Smooth muscle cell (in vitro differentiated cells): ENCODE results near the gene LIN28B. TPM values are rescaled to one million over a fixed set of nuclear protein-coding genes. Genes with fewer than 3 reads are reported as not detected.

Source experiments
- DNase-seq: peaks from one replicate; lab custom pipeline; 2025; ENCODE audit not compliant: unreplicated experiment; lab: John Stamatoyannopoulos, UW
- H2AFZ ChIP-seq: fragments of 200-600 bp; sonication (generic); 2 replicates; pipeline ENCODE4 v1.6.0; 2016; ENCODE audit warnings: antibody characterized with exemption, low read depth, mild to moderate bottlenecking
- H3F3A ChIP-seq: fragments of 200-600 bp; sonication (generic); 2 replicates; pipeline ENCODE4 v1.6.0; 2017; ENCODE audit warnings: antibody characterized with exemption, low read depth
- H3K27ac ChIP-seq: fragments of 200-600 bp; sonication (generic); 2 replicates; pipeline ENCODE4 v1.5.1; 2016; ENCODE audit warnings: low read depth, mild to moderate bottlenecking
- H3K27me3 ChIP-seq: fragments of 200-600 bp; sonication (generic); 2 replicates; pipeline ENCODE4 v1.6.1; 2016; ENCODE audit warnings: low read depth, mild to moderate bottlenecking
- H3K36me3 ChIP-seq: fragments of 200-600 bp; sonication (generic); 2 replicates; pipeline ENCODE4 v1.5.1; 2016; ENCODE audit warnings: low read depth
- H3K4me1 ChIP-seq: fragments of 200-600 bp; sonication (generic); 2 replicates; pipeline ENCODE4 v1.5.1; 2016; ENCODE audit warnings: low read depth
- H3K4me2 ChIP-seq: fragments of 200-600 bp; sonication (generic); 2 replicates; pipeline ENCODE4 v1.6.0; 2016; ENCODE audit warnings: mild to moderate bottlenecking
- H3K4me3 ChIP-seq: fragments of 200-600 bp; sonication (generic); 2 replicates; pipeline ENCODE4 v1.5.1; 2016; ENCODE audit warnings: mild to moderate bottlenecking
- H3K79me2 ChIP-seq: fragments of 200-600 bp; sonication (generic); 2 replicates; pipeline ENCODE4 v1.6.0; 2016; ENCODE audit warnings: low read depth, mild to moderate bottlenecking
- H3K9ac ChIP-seq: fragments of 200-600 bp; sonication (generic); 2 replicates; pipeline ENCODE4 v1.6.0; 2016; ENCODE audit warnings: low read depth
- H3K9me3 ChIP-seq: fragments of 200-600 bp; sonication (generic); replicated peaks from 2 replicates; pipeline ENCODE4 v1.5.1; 2016; ENCODE audit warnings: low read depth
- H4K20me1 ChIP-seq: fragments of 200-600 bp; sonication (generic); 2 replicates; pipeline ENCODE4 v1.6.0; 2016; ENCODE audit warnings: low read depth
- WGBS: methylation state at CpG from one replicate; pipeline ENCODE4 v1.1.7; 2016; ENCODE audit warnings: low lambda C conversion rate; 5-methylcytosine and 5-hydroxymethylcytosine counted together
- polyA plus RNA-seq: library from polyadenylated mRNA; unstranded; fragments of >200 nt; fragmentation: Nextera tagmentation; extraction: Ambion mirVana; gene quantifications from 2 replicates; pipeline ENCODE4 v1.2.1, GENCODE V29; 2016
- total RNA-seq: library from RNA; depleted of rRNA; stranded (reverse); fragments of >200 nt; gene quantifications from 2 replicates; pipeline ENCODE4 v1.2.3, GENCODE V29; 2014
- TF ChIP-seq, protein P1 (sequence below): fragments of 200-600 bp; sonication (generic); IDR thresholded peaks from 2 replicates; pipeline ENCODE4 v1.5.1; 2017; ENCODE audit warnings: borderline replicate concordance, mild to moderate bottlenecking, antibody characterized with exemption; ENCODE audit not compliant: insufficient read depth, poor library complexity, severe bottlenecking

Gene LIN28B
- total and polyA plus RNA-seq, 2 experiments from 2014 or later: 1.4 to 11.6 TPM

DNA sequence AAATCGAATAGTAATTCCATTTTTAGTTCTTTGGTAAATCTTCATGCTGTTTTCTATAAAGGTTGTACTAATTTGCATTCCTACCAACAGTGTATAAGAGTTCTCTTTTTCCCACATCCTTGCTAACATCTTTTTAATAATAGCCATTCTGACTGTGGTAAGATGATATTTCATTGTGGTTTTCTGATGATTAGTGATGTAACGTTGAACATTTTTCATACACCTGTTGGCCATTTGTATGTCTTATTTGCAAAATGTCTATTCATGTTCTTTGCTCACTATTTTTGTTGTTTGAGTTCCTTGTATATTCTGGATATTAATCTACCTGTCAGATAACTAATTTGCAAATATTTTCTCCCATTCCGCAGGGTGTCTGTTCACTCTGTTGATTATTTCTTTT, 64.5 kb downstream of the LIN28B start:
- Histone ChIP-seq H3K27me3 (no peaks in the 10 kb centered on the region), H3K9ac (no peak overlapping the region), H3K4me3 (no peak overlapping the region), H2AFZ (no peak overlapping the region), H3K27ac (no peak overlapping the region), H4K20me1 (peaks cover 8% of the 10 kb centered on the region), H3K4me2 (no peak overlapping the region), H3K4me1 (peaks cover 33% of the 10 kb centered on the region), H3F3A (no peaks in the 10 kb centered on the region), H3K9me3 (no peaks in the 10 kb centered on the region), H3K79me2 (peaks cover 14% of the 10 kb centered on the region), H3K36me3 (no peaks in the 10 kb centered on the region)
- TF ChIP-seq, protein P1, sequence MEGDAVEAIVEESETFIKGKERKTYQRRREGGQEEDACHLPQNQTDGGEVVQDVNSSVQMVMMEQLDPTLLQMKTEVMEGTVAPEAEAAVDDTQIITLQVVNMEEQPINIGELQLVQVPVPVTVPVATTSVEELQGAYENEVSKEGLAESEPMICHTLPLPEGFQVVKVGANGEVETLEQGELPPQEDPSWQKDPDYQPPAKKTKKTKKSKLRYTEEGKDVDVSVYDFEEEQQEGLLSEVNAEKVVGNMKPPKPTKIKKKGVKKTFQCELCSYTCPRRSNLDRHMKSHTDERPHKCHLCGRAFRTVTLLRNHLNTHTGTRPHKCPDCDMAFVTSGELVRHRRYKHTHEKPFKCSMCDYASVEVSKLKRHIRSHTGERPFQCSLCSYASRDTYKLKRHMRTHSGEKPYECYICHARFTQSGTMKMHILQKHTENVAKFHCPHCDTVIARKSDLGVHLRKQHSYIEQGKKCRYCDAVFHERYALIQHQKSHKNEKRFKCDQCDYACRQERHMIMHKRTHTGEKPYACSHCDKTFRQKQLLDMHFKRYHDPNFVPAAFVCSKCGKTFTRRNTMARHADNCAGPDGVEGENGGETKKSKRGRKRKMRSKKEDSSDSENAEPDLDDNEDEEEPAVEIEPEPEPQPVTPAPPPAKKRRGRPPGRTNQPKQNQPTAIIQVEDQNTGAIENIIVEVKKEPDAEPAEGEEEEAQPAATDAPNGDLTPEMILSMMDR: no peak
- 66% methylated on average over 3 of the region's 3 CpGs for WGBS
- DNase-seq: no peak

DNA sequence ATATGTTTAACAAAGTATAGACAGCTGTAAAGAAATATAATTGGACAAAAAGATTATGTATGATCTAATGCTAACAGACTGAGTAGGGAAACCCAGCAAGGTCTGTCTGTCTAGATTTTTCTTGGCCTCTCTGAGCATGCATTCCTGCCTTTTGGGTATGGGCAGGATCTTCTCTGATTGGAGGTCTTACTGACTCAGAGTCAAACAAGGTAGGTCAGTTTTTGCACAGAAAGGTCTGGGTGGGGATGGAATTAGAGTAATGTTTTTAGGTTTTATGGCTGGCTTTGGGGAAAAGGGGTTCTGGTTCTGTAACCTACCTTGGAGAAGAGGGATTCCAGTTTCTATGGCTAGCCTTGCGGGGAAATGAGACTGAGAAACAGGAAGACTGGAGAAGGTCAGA, 65.5 kb downstream of the LIN28B start:
- Histone ChIP-seq H3K27me3 (no peaks in the 10 kb centered on the region), H2AFZ (no peak overlapping the region), H3K9me3 (no peaks in the 10 kb centered on the region), H3K36me3 (no peaks in the 10 kb centered on the region), H3K4me2 (no peak overlapping the region), H3K4me1 (peaks cover 37% of the 10 kb centered on the region), H3K27ac (no peak overlapping the region), H3K79me2 (peaks cover 14% of the 10 kb centered on the region), H3K9ac (no peak overlapping the region), H3F3A (no peaks in the 10 kb centered on the region), H3K4me3 (no peak overlapping the region), H4K20me1 (peaks cover 8% of the 10 kb centered on the region)
- no peak for DNase-seq
- 89% methylated on average over 1 of the region's 1 CpG for WGBS
- TF ChIP-seq, protein P1: no peak

DNA sequence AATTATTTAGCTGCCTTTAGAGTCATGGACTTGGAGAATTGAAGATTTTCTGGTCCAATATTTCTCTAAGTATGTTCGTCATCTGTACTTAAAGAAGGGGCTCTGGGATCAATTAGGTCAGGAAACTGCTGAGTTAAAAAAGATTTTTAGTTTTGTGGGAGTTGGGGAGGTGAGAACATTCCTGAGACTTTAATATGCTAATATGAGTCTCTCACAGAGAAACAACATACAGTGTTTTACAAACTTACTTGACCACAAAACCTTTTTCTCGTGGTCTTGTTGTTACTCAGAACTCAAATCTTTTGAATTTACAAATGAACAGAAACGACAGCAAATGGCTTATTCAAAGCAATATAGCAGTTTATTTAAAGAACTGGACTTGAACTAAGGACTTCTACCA, 67.9 kb downstream of the LIN28B start:
- peak overlapping the region; percentile 23 for H3K4me2 ChIP-seq

DNA sequence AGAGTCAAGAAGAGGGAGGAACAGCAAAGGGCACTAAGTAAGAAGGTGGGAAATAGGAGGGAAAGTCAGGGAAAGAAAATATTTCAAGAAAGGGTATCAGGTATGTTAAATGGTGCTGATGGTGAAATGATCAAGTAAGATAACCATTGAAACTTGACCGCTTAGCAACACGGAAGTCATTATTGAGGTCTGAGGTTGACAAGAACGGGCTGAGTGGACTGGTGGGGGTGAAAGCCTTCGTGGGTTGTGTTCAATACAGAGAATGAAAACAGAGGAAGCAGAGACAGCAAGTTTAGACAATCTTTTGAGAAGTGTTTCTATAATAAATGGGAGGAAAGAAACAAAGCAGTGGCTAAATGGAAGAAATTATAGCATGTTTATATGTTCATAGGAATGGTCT, 72.0 kb downstream of the LIN28B start:
- Histone ChIP-seq H2AFZ (no peak overlapping the region), H3K27ac (no peak overlapping the region), H3F3A (no peaks in the 10 kb centered on the region), H4K20me1 (no peaks in the 10 kb centered on the region), H3K36me3 (peaks cover 6% of the 10 kb centered on the region), H3K9me3 (no peaks in the 10 kb centered on the region), H3K9ac (no peak overlapping the region), H3K79me2 (peaks cover 7% of the 10 kb centered on the region), H3K4me2 (no peak overlapping the region), H3K4me3 (no peak overlapping the region), H3K27me3 (no peaks in the 10 kb centered on the region), H3K4me1 (peaks cover 27% of the 10 kb centered on the region)
- TF ChIP-seq, protein P1: no peak
- DNase-seq: no peak
- 76% methylated on average over 4 of the region's 4 CpGs for WGBS

More for the DNA sequence above, 67.9 kb downstream of the LIN28B start:
- H3K79me2 ChIP-seq: peaks cover 10% of the 10 kb centered on the region
- H3K36me3 ChIP-seq: peaks cover 6% of the 10 kb centered on the region
- DNase-seq: no peak
- no peaks in the 10 kb centered on the region for H3F3A ChIP-seq
- H3K9ac ChIP-seq: no peak overlapping the region
- H3K27me3 ChIP-seq: no peaks in the 10 kb centered on the region
- H3K27ac ChIP-seq: peak overlapping the region; percentile 25
- 16% methylated on average over 3 of the region's 3 CpGs for WGBS
- H3K4me1 ChIP-seq: peaks cover 37% of the 10 kb centered on the region
- H3K4me3 ChIP-seq: no peak overlapping the region
- TF ChIP-seq, protein P1: no peak
- peaks cover 8% of the 10 kb centered on the region for H4K20me1 ChIP-seq
- H2AFZ ChIP-seq: no peak overlapping the region
- H3K9me3 ChIP-seq: no peaks in the 10 kb centered on the region
